Left kidney (tissue), 2 donors: ENCODE data around the gene COL16A1. TPM values are rescaled to one million over a fixed set of nuclear protein-coding genes. Genes with fewer than 3 reads are reported as not detected.

Experiments
- DNase-seq: peaks from one replicate; pipeline ENCODE4 v3.0.0-alpha.2; 2013
- polyA plus RNA-seq: library from polyadenylated mRNA; unstranded; fragments of 120-200 nt; gene quantifications from one replicate; pipeline ENCODE4 v1.2.1, GENCODE V29; 2013; ENCODE audit not compliant: insufficient read length

The COL16A1 gene
- polyA plus RNA-seq, 1 donor: 47.3 TPM

- no peak for DNase-seq
Measured at GRCh38 chr1:31733389-31734219, 29.8 kb upstream of the COL16A1 start.

DNA sequence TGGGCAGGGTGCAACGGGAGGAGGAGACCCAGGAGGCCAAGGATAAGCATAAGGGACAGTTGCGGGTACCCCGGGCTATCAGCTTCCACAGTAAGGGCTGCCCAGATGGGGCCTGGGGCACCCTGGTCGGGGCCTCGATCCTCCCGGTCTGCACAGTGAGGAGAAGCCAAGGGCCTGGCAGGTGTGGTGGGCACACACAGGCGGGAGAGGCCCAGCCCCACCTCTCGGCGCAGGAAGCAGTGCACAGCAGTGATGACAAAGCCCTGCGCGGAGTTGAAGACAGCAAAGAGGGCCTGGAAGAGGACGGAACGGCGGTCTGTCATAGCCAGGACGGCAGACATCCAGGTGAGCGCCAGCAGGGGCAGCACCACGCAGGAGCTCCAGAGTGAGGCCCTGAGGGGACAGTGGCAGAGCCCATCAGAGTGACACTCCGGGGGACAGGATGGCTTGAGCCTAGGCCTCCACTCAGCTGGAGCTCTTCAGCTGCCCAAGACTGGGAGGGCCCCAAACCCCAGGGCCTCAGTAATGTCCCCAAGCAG, 29.0 kb upstream of the COL16A1 start:
- DNase-seq: no peak

DNA sequence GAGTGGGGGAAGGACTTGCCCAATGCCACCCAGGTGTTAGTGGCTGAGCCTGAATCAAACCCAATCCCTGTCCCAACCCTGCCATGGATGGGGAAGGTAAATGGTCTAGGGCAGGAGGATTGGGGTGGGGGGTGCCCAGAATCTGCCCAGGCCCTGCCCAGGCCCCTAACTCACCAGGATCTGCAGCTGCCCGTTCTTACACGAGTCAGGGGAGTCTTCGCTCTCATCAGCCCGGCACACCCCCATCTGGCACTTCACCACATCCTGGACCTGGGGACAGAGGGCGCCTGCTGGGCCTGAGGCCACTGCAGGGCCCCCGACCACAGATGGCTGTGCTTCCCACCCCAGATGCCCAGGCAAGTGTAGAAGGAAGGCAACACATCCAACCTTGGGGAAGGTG, 28.5 kb upstream of the COL16A1 start:
- DNase-seq: no peak

GRCh38 chr1:31731049-31731565, 27.3 kb upstream of the COL16A1 start:
- no peak for DNase-seq

DNA sequence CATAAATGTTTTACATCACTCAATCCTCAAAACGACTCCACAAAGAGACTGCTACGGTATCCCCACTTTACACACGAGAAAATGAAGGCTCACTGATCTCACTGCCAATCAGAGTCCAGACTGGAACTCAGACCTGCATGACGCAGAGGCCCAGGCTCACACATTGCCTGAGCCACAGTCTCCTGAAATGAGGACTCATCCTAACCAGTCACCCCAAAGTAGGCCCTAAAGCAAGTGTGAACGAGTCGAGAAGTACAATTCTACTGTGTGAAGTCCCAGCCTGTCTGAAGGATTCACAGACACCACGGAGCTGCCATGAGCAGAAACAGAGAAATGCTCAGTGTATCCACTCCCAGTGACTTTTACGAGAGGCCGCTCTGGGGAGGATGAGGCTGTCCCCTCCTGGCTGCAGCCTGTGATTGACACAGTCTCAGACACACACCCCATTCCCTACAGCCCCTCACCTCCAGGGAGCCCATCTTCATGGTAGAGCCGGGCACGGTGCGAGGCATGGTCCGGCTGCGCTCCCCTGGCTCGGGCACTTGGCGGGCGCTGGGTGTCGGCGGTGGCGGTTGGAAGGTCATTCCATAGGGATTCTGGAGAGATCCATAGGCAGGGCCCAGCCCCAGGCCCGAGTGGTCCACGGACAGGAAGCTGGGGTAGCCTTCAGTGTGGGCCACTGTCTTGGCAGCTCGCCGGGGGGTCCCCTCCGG, 26.7 kb upstream of the COL16A1 start:
- no peak for DNase-seq

GRCh38 chr1:31727849-31728248, 24.0 kb upstream of the COL16A1 start:
- DNase-seq: no peak

GRCh38 chr1:31727195-31727594, 23.4 kb upstream of the COL16A1 start:
- DNase-seq: no peak

DNA sequence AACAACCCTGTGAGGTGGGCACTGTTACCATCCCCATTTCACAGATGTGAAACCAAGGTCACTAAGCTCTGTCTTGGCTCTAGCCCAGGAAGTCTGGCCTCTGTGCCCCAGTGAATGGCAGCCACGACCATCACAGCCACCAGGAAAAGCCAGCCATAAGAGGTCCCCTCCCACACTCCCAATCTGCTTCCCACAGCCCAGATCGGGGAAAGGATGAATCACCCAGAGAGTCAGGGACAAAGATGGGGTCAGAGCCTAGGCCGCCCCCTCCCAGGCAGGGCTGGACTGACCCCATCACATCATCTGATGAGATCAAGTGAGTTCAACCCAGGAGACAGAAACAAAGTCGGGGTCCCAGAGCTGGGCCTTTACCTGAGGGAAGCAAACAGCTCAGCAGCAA, 22.9 kb upstream of the COL16A1 start:
- DNase-seq: no peak

GRCh38 chr1:31725777-31726535, 22.1 kb upstream of the COL16A1 start:
- DNase-seq: no peak

GRCh38 chr1:31725134-31725533, 21.3 kb upstream of the COL16A1 start:
- no peak for DNase-seq

GRCh38 chr1:31723828-31724359, 20.1 kb upstream of the COL16A1 start:
- DNase-seq: peak; percentile 86

- no peak for DNase-seq
Measured at GRCh38 chr1:31718327-31718897, 14.6 kb upstream of the COL16A1 start.

DNA sequence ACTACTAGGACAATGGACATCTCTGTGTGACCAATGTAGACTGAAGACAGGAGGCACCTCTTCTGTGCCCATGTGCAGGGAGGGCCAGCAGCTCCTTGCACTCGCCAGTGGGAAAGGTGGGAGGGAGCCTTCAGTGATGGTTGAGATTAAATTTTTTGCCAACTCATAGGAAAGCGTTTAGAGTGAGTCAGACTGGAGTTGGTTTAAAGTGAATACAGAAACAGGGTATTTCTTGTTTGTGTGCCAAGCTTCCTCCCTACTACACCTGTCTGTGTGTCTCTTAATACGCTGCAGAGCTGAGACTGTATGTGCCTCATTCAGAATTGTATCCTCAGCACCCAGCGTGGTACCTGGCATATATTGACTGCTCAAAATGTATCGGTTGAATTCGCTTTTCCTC, 13.5 kb upstream of the COL16A1 start:
- DNase-seq: no peak

DNA sequence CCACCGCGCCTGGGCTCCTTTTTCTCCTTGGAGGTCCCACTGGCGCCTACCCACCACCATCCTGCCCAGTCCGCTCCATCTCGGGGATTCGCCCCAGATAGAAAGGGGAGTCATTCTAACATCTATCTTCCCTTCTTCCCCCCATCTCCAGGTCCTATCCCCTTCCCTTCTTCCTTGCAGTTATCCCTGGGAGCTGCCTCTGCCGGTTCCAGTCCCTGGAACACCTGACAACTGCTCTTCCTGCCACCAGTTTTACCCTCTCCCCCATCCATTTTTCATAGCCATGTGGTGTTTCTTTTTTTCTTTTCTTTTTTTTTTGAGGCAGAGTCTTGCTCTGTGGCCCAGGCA, 12.0 kb upstream of the COL16A1 start:
- DNase-seq: no peak

GRCh38 chr1:31715087-31715872, 11.5 kb upstream of the COL16A1 start:
- peak; percentile 89 for DNase-seq

DNA sequence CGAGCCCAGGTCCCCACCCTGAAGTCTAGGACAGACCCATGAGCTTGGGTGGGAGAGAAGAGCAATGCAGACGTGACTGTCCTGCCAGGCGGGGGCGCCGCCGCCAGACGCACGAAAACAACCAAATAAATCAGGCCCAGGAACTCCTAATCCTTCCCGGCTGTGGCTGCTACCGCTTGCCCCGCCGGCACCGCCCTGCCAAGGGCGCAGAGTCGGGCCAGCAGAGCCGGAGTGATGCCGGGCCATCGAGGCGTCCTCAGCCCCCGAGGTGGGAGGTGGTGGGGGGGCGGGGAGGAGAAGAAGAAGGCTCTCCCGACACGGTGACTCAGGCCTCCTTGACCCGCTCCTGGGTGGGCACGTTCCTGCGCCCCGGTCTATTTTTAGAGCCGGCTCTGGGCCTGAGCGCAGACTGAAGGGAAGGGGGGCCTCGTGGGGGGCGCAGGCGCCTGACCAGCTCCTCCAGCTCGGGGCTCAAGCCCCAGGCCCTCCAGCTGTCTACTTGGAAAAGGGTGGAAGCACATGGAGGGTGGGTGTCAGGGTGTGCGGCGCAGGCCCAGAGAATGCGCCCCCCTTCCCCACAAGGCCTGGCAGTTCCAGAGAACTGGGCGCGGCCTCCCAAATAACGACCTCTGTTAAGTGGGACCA, 10.7 kb upstream of the COL16A1 start:
- no peak for DNase-seq

GRCh38 chr1:31712630-31713029, 8.8 kb upstream of the COL16A1 start:
- no peak for DNase-seq

- DNase-seq: no peak
Measured at GRCh38 chr1:31712068-31712467, 8.3 kb upstream of the COL16A1 start.

DNA sequence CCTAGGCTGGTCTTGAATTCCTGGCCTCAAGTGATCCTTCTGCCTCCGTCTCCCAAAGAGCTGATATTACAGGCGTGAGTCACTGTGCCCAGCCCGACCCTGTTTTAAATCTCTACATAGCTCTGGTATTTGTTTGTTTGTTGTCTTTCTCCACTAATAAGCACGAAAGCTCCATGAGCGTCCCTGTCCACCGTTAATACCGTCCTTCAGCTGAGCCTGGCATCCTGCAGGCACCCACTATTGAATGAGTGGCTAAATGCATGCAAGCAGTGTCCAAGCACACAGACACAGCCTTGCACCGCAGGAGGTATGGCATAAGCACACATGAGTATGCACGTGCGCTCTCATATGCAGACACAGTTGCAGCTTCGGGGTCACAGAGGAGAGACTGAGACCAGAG, 4.5 kb upstream of the COL16A1 start:
- DNase-seq: no peak

- DNase-seq: no peak
Measured at GRCh38 chr1:31707711-31708110, 3.9 kb upstream of the COL16A1 start.
